ENCODE measurements around the gene TTLL8.

The TTLL8 gene

DNA sequence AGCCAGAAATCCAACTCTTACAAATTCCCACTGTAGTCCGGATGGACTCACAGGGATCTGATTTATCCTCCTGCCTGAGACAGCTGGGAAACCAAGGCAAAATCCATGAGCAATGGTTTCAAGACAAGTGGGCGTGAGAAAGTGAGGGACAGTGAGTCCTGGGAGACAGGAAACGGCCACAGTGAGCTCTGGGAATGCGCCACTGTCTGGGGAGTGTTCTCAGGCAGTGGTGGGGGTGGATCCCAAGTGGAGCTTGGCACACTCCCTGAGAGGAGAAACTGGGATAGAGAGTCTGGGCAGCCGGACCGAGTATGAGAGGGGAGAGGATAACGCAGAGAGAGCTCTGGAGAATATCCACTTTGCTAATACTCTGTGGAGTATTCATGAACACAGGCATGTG is 55.3 kb downstream of the TTLL8 start:
- Histone ChIP-seq H3K27ac (ENCODE audit: extremely low read depth, low read depth, low read length) (no peak overlapping the region), H3K4me1 (ENCODE audit: control insufficient read depth, insufficient read depth, low read length) (peaks cover 4% of the 10 kb centered on the region), H3K4me3 (ENCODE audit: low read depth, low read length) (no peak overlapping the region), H3K36me3 (ENCODE audit: control insufficient read depth in 2 of 2, insufficient read depth in 1 of 2, low read length in 2 of 2) (no peaks in the 10 kb centered on the region), H3K9me3 (ENCODE audit: control insufficient read depth, insufficient read depth, low read depth, low read length) (no peaks in the 10 kb centered on the region)
- ChIA-PET POLR2A (interaction anchor here (0.7 kb wide), 1 partner anchor 10 kb away, joined by 3 read pairs; the partner anchor contains the start of gene IL17REL), CTCF (interaction anchor here (0.9 kb wide), 1 partner anchor 25 kb away, joined by 3 read pairs; no protein-coding TSS in a partner anchor)
- TF ChIP-seq ZNF596 (tag by site-specific recombination; IDR thresholded peaks at IDR 0.05) (no peak), ZFHX2 (tag by site-specific recombination; conservative IDR thresholded peaks at IDR 0.05) (peak; percentile 31; the same call in 1 of the 2 replicates), EGR2 (tag by site-specific recombination; IDR thresholded peaks at IDR 0.05; ENCODE audit: low read depth) (peak; percentile 25; the same call in 1 of the 2 replicates), ZBTB7A (tag by site-specific recombination; IDR thresholded peaks at IDR 0.05; ENCODE audit: low read depth) (no peak)

DNA sequence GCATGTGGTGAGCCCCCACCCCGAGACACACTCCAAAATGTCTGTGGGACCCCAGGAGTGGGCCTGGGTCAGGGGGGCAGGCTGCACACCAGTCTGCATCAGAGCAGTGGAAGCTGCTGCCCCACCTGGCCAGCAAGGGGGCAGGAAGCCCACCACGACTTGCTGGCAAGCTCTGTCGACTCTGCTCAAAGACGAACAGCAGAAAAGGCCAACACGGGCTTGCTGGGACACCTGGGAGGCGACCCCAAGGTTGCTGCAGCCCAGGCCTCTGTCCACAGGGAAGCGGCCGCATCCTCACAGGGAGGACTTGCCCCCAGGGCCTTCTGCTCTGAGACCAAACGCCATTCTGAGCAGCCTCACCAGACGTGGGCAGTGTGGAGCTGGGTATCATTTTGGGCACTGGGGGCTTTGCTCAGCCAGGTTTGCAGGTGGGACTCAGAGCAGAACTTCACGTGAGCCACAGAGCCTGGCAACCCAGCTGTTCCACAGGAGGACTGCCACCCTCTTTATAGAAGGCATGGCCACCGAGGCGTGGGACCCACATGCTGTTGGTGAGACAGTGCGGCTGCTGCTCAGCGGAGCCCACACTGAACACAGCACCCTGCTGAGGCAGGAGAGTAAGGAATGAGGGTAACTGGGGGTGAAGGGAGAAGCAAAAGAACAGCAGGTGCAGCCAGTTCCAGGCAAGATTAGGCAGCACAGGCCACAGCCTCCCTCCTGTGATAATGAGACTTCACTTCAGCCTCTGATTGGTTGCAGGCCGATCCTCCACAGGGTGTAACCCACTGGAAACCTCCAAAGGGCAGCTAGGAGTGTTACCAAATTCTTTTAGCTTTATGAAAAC is 56.5 kb downstream of the TTLL8 start:
- H3K27ac ChIP-seq (ENCODE audit: extremely low read depth, low read depth, low read length): no peak overlapping the region
- no peaks in the 10 kb centered on the region for H3K4me1 ChIP-seq (ENCODE audit: control insufficient read depth, insufficient read depth, low read length)
- ChIA-PET POLR2A (interaction anchor here (0.6 kb wide), 1 partner anchor 49 kb away, joined by 3 read pairs; no protein-coding TSS in a partner anchor), CTCF (interaction anchor here (0.7 to 1.0 kb wide), 3 partner anchors 26 to 120 kb away, joined by 3 read pairs; no protein-coding TSS in a partner anchor)
- H3K36me3 ChIP-seq (ENCODE audit: control insufficient read depth in 2 of 2, insufficient read depth in 1 of 2, low read length in 2 of 2): no peaks in the 10 kb centered on the region
- no peak overlapping the region for H3K4me3 ChIP-seq (ENCODE audit: low read depth, low read length)
- no peaks in the 10 kb centered on the region for H3K9me3 ChIP-seq (ENCODE audit: control insufficient read depth, insufficient read depth, low read depth, low read length)
- TF ChIP-seq BCL11B (tag by site-specific recombination; IDR thresholded peaks at IDR 0.05; ENCODE audit: low read depth) (no peak), ZFP37 (tag by site-specific recombination; IDR thresholded peaks at IDR 0.05) (no peak), ZNF76 (tag by site-specific recombination; IDR thresholded peaks at IDR 0.05; ENCODE audit: borderline replicate concordance, low read depth) (no peak), ZNF341 (tag by site-specific recombination; IDR thresholded peaks at IDR 0.05; ENCODE audit: low read depth) (peak; percentile 99), ZNF629 (tag by site-specific recombination; IDR thresholded peaks at IDR 0.05) (no peak), MYNN (tag by site-specific recombination; IDR thresholded peaks at IDR 0.05; ENCODE audit: borderline replicate concordance) (no peak), ZNF600 (tag by site-specific recombination; IDR thresholded peaks at IDR 0.05) (no peak), ZNF514 (tag by site-specific recombination; IDR thresholded peaks at IDR 0.05) (no peak), ZNF501 (tag by site-specific recombination; IDR thresholded peaks at IDR 0.05) (no peak), ZBTB8A (tag by site-specific recombination; IDR thresholded peaks at IDR 0.05) (peak; percentile 41; the same call in 1 of the 2 replicates), ZNF768 (tag by site-specific recombination; IDR thresholded peaks at IDR 0.05) (no peak), ZNF404 (tag by site-specific recombination; IDR thresholded peaks at IDR 0.05) (no peak), OSR2 (tag by site-specific recombination; IDR thresholded peaks at IDR 0.05) (0 out of 2 replicates have a peak, but pooled peaks have one; percentile 24), HOXD13 (CRISPR knock-in tag; IDR thresholded peaks at IDR 0.05; ENCODE audit: borderline replicate concordance) (no peak), GLIS2 (tag by site-specific recombination; IDR thresholded peaks at IDR 0.05) (peak; percentile 46; the same call in 1 of the 2 replicates), ZNF155 (tag by site-specific recombination; IDR thresholded peaks at IDR 0.05) (no peak), ZNF16 (tag by site-specific recombination; IDR thresholded peaks at IDR 0.05; ENCODE audit: low read depth) (no peak), MZF1 (tag by site-specific recombination; IDR thresholded peaks at IDR 0.05; ENCODE audit: borderline replicate concordance) (no peak), ZNF391 (tag by site-specific recombination; IDR thresholded peaks at IDR 0.05; ENCODE audit: borderline replicate concordance, low read depth) (no peak)
- TF ChIP-seq, protein P1, sequence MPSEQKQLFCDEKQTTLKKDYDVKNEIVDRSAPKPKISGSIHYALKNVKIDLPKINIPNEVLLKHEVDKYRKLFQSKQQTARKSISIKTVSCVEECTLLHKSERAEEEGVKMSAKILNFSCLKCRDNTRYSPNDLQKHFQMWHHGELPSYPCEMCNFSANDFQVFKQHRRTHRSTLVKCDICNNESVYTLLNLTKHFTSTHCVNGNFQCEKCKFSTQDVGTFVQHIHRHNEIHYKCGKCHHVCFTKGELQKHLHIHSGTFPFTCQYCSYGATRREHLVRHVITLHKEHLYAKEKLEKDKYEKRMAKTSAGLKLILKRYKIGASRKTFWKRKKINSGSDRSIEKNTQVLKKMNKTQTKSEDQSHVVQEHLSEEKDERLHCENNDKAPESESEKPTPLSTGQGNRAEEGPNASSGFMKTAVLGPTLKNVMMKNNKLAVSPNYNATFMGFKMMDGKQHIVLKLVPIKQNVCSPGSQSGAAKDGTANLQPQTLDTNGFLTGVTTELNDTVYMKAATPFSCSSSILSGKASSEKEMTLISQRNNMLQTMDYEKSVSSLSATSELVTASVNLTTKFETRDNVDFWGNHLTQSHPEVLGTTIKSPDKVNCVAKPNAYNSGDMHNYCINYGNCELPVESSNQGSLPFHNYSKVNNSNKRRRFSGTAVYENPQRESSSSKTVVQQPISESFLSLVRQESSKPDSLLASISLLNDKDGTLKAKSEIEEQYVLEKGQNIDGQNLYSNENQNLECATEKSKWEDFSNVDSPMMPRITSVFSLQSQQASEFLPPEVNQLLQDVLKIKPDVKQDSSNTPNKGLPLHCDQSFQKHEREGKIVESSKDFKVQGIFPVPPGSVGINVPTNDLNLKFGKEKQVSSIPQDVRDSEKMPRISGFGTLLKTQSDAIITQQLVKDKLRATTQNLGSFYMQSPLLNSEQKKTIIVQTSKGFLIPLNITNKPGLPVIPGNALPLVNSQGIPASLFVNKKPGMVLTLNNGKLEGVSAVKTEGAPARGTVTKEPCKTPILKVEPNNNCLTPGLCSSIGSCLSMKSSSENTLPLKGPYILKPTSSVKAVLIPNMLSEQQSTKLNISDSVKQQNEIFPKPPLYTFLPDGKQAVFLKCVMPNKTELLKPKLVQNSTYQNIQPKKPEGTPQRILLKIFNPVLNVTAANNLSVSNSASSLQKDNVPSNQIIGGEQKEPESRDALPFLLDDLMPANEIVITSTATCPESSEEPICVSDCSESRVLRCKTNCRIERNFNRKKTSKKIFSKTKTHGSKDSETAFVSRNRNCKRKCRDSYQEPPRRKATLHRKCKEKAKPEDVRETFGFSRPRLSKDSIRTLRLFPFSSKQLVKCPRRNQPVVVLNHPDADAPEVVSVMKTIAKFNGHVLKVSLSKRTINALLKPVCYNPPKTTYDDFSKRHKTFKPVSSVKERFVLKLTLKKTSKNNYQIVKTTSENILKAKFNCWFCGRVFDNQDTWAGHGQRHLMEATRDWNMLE (tag by site-specific recombination; conservative IDR thresholded peaks at IDR 0.05; ENCODE audit: low read depth): no peak
- TF ChIP-seq, protein P2, sequence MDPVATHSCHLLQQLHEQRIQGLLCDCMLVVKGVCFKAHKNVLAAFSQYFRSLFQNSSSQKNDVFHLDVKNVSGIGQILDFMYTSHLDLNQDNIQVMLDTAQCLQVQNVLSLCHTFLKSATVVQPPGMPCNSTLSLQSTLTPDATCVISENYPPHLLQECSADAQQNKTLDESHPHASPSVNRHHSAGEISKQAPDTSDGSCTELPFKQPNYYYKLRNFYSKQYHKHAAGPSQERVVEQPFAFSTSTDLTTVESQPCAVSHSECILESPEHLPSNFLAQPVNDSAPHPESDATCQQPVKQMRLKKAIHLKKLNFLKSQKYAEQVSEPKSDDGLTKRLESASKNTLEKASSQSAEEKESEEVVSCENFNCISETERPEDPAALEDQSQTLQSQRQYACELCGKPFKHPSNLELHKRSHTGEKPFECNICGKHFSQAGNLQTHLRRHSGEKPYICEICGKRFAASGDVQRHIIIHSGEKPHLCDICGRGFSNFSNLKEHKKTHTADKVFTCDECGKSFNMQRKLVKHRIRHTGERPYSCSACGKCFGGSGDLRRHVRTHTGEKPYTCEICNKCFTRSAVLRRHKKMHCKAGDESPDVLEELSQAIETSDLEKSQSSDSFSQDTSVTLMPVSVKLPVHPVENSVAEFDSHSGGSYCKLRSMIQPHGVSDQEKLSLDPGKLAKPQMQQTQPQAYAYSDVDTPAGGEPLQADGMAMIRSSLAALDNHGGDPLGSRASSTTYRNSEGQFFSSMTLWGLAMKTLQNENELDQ (tag by site-specific recombination; IDR thresholded peaks at IDR 0.05; ENCODE audit: low read depth): no peak
- TF ChIP-seq, protein P3, sequence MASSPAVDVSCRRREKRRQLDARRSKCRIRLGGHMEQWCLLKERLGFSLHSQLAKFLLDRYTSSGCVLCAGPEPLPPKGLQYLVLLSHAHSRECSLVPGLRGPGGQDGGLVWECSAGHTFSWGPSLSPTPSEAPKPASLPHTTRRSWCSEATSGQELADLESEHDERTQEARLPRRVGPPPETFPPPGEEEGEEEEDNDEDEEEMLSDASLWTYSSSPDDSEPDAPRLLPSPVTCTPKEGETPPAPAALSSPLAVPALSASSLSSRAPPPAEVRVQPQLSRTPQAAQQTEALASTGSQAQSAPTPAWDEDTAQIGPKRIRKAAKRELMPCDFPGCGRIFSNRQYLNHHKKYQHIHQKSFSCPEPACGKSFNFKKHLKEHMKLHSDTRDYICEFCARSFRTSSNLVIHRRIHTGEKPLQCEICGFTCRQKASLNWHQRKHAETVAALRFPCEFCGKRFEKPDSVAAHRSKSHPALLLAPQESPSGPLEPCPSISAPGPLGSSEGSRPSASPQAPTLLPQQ (tag by site-specific recombination; IDR thresholded peaks at IDR 0.05): peak; percentile 82

Measured in HEK293 (cell line).